Esophagus mucosa (tissue), 1 donor: ENCODE data around the gene CREB1. TPM values are rescaled to one million over a fixed set of nuclear protein-coding genes. Genes with fewer than 3 reads are reported as not detected.
"Not testable (repeated sequence)": the region's sequence is repeated elsewhere in the genome, so short reads cannot be mapped to it uniquely, and the experiment has no call there.

Experiments used
- ATAC-seq: fragments of 200-7000 bp; cut with Tn5 transposase; one replicate; pipeline ENCODE4 v1.9.1; 2020
- total RNA-seq: library from RNA; stranded (reverse); gene quantifications from one replicate; pipeline ENCODE4 v1.2.4, GENCODE V29; 2023
- donor health status: DM: yes; HTN: yes; CAD: no.

CREB1 gene
- total RNA-seq, 1 donor from 2014 or later, result 35.5 TPM

DNA sequence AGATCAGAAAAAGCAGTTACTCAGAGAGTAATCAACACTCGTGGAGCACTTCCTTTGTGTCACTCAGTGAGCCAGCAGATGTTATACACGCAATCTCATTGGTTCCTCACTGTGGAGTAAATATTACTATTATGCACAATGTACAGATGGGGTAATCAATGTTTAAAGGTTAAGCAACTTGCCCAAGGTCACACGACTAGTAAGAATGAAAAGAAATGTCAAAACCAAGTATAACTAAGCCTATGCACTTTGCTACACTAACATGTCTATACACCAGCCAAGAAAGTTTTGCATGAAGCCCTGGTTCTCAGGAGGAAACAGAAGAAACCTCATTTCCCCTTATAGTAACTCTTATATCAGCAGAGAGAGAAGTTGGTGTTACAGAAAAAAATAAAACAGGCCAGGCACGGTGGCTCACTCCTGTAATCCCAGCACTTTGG, 90.0 kb downstream of the CREB1 start:
- no peak for ATAC-seq

DNA sequence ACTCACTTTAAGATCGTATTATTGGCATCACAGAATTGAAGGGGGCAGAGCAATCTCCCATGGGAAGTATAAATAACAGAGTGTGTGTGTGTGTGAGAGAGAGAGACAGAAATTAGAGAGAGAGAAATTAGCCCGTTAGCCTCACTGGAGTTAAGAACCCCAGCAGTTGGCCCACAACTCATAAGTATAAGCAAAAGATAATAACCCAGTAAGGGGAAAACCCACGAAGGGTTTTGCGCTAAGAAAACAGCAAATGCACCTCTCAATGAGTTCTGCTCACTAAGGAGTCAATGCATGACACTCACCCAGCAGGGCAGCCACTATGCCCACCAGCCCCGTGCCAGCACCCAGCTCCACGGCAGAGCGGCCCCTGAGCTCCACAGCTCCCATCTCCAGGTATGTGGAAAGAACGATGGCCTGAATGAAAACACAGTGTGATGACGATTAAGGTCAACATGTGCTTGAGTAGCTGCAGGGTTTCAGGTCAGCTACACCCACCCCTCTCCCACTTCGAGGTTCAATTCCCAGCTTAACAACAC, 91.8 kb downstream of the CREB1 start:
- ATAC-seq, result no peak

DNA sequence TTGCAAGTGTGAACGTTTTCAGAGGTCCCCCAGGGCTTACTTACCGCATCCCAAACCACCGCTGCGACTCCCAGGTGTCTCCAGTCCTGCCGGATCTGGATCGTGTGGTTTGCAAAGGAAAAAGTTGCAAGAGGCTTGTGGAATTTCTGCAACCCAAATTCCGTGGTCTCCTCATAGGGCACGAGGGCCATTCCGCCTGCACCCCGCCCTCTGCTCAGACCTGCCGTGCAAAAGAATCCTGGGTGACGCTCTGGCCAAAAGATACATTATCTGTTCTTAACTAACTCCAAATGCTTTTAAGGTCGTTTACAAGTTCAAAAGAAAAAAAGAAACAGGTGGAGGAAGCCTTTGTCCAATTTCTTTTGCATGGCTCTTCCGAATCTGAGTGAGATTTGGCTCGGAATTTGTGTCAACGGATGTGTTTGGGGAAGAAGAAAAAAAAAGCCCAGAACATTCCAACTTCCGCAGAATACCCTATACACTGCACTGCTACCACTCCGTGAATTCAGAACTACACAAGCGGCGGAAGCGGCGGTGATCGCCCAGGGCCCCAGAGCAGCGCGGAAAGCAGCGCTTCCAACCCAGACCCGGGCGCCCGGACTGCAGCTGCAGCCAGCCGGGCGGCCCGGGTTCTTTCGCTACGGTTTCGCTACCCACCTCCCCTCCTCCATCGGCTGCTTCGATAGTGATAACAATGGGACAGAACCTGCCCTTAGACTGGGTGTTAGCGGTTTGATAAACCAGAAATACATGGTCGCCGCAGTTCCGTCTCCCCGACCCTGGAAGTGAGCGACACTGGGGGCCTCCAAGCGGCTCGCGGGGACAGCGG, 94.6 kb downstream of the CREB1 start:
- ATAC-seq, result peak; percentile 58

DNA sequence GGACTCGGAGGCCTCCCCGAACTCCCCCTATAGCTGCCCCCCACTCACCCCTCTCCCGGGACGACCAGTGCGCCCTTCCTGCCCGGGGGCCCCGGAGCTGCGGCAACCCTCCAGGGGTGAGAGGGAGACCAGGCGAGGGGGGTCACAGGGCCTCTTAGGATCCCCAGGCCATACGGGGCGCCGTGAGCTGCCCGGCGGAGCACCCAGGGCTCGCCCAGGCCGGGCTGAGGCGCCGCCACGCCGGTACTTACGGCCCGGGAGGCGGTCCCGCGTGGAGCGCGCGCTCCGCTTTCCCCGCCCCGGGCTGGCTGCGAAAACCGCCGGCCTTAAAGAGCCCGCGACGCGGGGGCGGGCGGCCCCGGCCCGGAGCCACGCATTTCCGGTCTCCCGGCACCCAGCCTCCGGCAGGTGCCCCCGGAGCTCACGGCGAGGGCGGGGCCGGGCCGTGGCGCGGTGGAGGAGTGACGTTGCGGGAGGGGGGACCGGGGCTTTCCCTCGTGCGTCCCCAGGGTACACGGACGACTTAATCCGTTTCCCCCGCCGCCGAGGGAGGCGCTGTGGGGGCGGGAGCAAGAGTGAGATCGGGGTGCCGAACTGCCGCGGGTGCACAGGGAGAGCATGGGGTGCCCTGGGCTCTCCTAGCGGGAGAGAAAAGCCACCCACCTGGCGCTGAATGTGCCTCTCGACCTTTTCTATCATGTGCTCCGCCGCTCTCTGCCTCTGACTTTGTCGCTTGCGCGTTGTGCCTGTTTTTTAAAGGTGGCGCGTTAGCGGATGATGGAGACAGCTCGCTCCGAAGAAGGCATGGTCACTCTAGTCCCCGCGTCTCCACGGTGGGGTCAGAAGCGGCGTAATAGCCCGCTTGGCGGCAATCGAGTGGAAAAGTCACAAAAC, 95.5 kb downstream of the CREB1 start, which contains the start of gene METTL21A:
METTL21A (minus strand) TSS at position 381 of the 894 bp plus-strand sequence. CDS start 1,019 bp downstream, outside the sequence.
- ATAC-seq, result peak; percentile 90

DNA sequence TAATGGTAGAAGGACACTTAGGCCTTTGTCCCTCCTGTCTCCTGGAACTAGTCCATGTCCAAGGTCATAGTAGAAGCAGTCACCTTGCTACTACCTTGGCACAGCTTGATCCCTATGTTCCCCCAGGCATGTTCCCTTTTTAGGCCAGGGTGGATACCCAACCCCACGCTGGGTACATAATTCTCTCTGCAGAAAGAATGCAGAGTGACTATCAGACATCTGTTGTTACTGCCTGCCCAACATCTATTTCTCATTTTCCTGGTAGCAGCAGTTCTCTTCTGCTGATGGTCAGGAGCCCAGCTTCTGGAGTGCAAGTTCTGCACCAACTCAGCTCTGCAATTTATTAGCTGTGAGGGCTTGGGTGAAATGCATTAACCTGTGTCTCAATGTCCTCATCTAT, 99.8 kb downstream of the CREB1 start:
- ATAC-seq, result no peak

DNA sequence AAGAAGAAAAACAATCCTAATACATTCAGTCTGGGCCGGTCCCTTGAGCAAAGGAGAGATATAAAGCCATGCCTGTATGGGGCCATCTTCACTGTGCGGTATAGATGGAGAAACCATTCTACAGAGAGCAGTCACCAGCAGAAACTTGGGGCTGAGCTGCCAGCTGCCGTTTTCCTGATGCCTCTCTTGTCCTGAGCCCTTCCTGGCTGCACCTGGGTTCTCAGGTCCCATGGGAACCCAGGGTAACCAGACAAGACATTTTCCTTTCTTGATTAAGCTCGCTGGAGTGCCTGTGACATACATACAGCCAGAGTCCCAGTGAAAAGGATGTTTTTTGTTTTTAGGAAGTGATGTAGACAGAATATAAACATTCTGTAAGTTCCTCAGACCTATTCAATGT, 100.7 kb downstream of the CREB1 start:
- no peak for ATAC-seq

DNA sequence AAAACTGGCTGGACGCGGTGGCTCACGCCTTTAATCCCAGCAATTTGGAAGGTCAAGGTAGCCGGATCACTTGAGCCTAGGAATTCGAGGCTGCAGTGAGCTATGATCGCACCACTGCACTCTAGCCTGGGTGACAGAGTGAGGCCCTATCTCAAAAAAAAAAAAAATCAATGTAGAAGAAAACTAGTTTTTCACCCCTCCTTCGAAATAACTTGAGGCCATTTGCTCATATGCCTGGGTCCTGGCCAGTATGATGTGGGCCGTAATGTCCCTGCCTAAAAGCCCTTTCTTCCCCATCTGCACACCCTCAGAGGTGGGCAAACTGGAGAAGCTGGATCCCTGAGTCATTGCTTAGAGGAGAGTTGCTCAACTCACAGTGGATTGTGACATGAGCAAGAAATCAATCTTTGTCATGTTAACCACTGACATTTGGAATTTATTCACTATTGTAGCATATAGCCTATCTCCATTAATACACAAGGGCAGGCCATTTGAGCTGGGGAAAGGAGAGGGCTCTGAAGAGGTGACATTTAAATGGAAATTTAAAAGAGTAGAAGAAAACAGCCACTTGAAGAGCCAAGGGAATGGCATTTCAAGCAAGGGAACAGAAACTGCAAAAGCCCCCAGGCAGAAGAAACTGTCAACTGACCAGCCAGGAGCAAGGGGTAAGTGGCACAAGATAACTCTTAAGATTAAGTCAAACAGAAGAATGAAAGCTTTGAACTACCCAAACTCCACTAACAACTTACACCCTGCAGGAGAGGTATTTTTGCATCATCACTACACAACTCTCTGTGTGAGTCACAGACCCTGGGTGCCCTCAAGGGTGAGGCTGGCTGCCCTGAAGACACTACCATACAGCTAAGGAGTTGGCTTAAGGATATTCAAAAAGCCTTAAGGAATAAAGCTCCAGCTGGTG, 103.1 kb downstream of the CREB1 start:
- peak; percentile 97 for ATAC-seq

DNA sequence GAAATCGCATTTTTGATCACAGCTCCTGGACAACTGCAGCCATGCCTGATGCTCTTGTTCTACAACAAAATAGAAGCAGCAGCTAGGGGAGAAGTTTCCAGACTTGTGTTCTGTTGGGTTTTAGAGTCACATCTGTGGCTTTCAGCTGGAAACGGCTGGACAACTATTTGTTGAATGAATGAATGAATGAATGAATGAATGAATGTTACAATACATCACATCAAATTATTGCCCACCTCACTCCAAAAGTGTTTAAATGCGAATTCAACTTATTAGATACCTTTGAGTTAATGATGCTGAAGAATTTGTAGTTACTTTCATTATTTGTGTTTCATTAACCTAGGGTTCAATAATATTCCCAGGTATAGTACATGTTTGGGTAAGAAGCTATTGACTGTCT, 103.9 kb downstream of the CREB1 start:
- no peak for ATAC-seq

DNA sequence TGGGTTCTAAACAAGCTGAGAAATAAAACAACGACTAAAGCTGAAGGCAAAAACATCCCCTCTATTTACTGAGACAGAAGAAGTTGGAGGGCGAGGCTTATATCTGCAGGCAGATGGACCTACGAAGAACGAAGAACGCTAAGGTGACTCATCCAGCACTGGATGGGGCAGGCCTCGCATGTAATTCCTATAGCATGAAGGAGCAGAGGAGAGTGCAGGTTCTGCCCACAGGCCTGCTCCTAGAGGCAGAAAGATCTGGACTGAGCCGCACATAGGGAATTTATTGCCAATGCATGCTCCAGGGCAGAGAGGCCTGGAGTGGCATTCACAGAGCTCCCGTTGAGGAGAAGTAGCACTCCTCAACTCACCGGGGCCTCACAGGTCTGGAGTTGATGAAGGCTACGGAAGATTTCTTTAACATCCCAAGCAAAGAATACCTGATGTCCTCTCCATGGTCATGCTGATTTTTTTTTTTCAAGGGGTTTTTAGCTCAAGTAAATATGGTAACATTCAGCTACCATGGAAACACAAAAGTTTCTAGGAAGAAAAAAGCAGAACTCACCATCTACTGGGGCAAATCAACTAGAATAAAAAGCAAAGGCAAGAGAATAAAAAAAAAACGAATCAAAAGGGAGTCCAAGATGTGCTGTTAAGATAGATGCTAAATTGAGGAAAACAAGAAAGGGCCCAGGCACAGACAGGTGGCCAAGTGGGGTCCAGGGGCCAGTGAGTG, 105.9 kb downstream of the CREB1 start:
- peak; percentile 68 for ATAC-seq

DNA sequence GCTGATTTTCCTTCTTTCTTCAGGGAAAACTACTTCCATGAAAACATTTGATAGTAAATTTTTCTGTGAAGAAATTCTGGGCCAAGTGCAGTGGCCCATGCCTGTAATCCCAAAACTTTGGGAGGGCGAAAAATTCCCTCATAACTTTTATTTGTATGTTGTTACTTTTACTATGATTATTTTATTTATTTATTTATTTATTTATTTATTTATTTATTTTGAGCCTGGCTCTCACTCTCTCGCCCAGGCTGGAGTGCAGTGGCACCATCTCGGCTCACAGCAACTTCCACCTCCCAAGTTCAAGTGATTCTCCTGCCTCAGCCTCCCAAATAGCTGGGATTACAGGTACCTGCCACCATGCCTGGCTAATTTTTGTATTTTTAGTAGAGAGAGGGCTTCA, 109.5 kb downstream of the CREB1 start:
- ATAC-seq, result not testable (repeated sequence)

DNA sequence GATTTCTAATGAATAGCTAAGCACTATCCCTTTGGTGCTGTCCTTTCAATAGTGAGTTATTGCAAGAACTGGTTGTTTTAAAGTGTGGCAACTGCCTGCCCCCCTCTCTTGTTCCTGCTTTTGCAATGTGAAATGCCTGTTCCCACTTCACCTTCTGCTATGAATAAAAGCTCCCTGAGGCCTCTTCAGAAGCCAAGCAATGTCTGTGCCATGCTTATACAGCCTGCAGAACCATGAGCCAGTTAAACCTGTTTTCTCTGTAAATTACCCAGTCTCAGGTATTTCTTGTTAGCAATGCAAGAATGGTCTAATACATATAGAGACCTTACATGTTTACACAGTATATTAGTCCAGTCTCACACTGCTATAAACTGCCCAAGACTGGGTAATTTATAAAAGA, 110.4 kb downstream of the CREB1 start:
- ATAC-seq, result peak; percentile 67

DNA sequence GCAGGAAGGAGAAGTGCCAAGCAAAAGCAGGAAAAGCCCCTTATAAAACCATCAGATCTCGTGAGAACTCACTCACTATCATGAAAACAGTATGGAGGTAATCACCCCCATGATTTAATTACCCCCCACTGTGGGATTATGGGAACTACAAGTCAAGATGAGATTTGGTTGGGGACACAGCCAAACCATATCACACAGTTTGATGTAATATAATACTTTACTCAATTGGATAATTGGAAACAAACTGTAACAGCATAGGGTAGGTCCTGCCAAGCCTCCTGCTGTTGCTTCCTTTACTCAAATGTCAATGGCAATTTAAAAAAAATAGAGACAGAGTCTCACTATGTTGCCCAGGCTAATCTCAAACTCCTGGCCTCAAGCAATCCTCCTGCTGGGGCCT, 110.9 kb downstream of the CREB1 start:
- ATAC-seq, result no peak

DNA sequence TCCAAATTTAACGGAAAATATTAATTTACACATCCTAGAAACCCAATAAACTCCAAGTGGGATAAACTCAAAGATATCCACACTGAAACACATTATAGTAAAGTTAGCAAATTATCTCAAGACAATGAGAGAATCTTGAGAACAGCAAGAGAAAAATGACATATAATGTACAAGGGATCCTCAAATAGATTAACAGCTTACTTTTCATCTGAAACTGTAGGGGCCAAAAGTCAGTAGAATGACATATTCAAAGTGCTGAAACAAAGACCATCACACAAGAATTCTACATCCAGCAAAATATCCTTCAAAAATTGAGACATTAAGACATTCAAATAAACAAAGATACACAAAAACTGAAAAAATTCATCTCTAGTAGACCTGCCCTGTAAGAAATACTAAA, 114.1 kb downstream of the CREB1 start:
- no peak for ATAC-seq

DNA sequence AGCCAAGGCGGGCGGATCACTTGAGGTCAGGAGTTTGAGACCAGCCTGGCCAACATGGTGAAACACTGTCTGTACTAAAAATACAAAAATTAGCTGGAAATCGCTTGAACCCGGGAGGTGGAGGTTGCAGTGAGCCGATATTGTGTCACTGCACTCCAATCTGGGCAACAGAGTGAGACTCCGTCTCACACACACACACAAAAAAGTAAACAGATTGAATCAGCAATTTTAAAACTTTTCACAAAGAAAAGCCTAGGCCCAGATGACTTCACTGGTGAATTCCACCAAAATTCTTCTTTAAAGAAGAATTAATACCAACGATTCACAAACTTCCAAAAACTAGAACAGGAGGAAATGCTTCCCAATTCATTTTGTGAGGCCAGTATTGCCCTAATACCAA, 116.8 kb downstream of the CREB1 start:
- not testable (repeated sequence) for ATAC-seq

Other genes starting within 250 kb of the CREB1 start
- gene METTL21A, start 95.4 kb downstream of the CREB1 start, total RNA-seq, result 4.9 TPM
- gene CCNYL1, start 181.7 kb downstream of the CREB1 start, total RNA-seq, result 19.0 TPM
- gene FZD5, start 239.9 kb downstream of the CREB1 start, total RNA-seq, result 11.8 TPM